CD4-positive, alpha-beta T cell treated with Interleukin-17A for 1 hour (primary cell): ENCODE data around the gene TCF25.

Experiments used
- DNase-seq: peaks from one replicate; pipeline ENCODE4 v3.0.0-alpha.2; 2020

The TCF25 gene

GRCh38 chr16:89949121-89949742, 75.8 kb downstream of the TCF25 start:
- no peak for DNase-seq

- no peak for DNase-seq
Measured at GRCh38 chr16:89949756-89950155, 76.4 kb downstream of the TCF25 start.

GRCh38 chr16:89951509-89951908, 78.1 kb downstream of the TCF25 start:
- DNase-seq = no peak

GRCh38 chr16:89952049-89952448, 78.7 kb downstream of the TCF25 start:
- no peak for DNase-seq

- no peak for DNase-seq
Measured at GRCh38 chr16:89952551-89952950, 79.2 kb downstream of the TCF25 start.

GRCh38 chr16:89953671-89954406, 80.4 kb downstream of the TCF25 start:
- no peak for DNase-seq

- no peak for DNase-seq
Measured at GRCh38 chr16:89954462-89954861, 81.1 kb downstream of the TCF25 start.

- DNase-seq = no peak
Measured at GRCh38 chr16:89955001-89955685, 81.8 kb downstream of the TCF25 start.

- no peak for DNase-seq
Measured at GRCh38 chr16:89956505-89957215, 83.3 kb downstream of the TCF25 start.

DNA sequence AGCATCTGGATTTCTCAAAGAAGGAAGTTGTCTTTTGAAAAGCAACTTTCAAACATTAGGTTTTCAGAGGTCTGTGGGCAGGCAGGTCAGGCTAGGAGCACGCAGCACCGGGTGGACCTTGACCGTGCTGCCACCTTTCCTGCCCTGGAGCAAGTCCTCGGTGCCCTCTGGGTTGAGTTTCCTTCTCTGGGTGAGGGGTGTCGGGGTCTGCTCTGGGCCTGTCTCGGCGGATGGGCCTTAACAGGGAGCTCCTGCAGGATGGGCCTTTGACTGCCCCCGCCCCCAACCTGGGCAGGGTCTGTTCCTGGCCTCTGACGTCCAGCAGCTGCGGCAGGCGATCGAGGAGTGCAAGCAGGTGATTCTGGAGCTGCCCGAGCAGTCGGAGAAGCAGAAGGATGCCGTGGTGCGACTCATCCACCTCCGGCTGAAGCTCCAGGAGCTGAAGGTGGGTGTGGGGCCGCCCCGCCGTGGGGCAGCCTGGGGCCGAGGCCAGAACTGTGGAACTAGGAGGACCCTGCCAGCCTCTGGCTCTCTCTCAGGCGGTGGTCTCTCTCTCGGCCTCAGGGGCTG, 83.9 kb downstream of the TCF25 start:
- DNase-seq = no peak

GRCh38 chr16:89958068-89958467, 84.7 kb downstream of the TCF25 start:
- DNase-seq = peak; percentile 13

DNA sequence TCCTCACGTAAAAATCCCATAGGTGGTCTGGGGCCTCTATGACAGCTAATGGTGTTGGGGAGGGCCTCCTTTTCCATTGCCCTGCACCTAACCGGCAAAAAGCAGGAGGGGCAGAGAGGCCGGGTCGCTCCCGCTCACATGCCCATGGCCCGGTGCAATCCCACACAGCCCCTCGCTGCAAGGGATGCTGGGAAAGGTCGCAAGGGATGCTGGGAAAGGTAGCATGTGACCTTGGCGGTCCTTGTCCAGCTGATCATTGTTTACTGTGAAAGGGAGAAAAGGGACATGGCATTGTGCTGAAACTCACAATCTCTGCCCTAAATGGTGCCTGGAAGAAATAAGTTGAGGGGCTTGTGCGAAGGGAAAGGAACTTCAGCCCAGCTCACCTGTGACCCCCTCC, 85.2 kb downstream of the TCF25 start:
- no peak for DNase-seq

DNA sequence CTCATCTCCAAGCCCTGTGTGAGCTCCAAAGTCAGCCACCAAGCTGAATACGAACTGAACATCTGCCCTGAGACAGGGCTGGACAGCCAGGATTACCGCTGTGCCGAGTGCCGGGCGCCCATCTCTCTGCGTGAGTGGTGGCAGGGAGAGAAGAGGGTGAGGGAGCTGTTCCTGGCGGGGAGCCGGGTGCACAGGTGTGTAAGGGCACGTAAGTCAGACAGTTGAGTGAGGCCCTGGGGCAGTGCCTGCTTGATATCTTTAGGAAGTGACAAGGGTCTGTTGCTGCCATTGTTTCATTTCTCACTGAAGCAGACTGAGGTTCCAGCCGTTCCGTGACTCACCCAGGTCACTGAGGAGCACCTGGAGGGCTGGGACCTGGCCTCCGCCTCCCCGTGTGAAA, 87.6 kb downstream of the TCF25 start:
- DNase-seq = no peak
